ENCODE data around the gene RAB1B. TPM values are rescaled to one million over a fixed set of nuclear protein-coding genes. Genes with fewer than 3 reads are reported as not detected.

The RAB1B gene
- total RNA-seq, 1 donor from 2014 or later, result 138 TPM

DNA sequence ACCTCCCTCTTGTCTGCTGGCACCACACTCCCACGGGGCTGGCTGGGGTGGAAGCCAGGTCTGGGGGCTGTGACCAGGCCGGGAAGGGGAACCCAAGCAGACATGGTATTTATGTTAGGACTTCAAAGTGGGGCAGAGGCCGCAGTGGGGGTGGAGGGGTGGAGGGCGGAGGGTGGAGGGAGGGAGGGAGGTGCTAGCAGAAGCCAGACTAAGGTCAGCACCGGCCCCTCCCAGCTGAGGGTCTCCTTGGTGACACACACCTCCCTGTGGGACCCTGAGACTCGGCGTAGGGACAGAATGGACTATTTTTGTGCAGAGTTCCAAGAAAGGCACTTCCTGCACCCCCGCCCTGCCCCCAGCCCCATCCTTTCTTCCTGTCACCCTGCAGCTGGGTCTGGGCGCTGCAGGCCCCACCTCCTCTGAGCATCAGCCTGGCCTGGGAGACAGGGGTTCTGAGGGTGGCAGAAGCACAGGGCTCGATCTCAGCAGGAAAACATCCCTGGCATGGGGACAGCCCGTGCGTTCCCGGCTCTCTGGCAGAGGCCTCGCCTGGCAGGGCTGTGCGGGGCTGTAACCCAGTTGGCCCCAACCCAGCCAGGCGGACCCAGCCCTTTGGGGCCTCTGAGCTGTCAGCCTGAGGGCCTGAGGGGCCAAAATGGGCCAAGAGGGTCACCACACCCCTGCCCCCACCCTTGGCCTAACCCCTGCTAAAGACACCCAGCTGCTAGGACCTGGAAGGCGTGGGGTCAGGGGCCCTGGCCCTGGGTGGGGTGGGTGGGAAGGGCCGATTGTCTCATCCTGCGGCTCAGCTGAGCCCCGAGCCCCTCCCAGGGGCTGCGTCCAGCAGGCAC, 58.0 kb downstream of the RAB1B start:
- H3K4me3 ChIP-seq, result no peak overlapping the region
- peaks cover 21% of the 10 kb centered on the region for H3K4me1 ChIP-seq
- DNase-seq, result no peak
- no peak for ATAC-seq
- H3K27me3 ChIP-seq, result no peaks in the 10 kb centered on the region
- H3K9me3 ChIP-seq, result no peaks in the 10 kb centered on the region
- H3K27ac ChIP-seq, result no peak overlapping the region
- intact Hi-C loops (cut with DNase I), result no loop called here
- TF ChIP-seq, protein P1, sequence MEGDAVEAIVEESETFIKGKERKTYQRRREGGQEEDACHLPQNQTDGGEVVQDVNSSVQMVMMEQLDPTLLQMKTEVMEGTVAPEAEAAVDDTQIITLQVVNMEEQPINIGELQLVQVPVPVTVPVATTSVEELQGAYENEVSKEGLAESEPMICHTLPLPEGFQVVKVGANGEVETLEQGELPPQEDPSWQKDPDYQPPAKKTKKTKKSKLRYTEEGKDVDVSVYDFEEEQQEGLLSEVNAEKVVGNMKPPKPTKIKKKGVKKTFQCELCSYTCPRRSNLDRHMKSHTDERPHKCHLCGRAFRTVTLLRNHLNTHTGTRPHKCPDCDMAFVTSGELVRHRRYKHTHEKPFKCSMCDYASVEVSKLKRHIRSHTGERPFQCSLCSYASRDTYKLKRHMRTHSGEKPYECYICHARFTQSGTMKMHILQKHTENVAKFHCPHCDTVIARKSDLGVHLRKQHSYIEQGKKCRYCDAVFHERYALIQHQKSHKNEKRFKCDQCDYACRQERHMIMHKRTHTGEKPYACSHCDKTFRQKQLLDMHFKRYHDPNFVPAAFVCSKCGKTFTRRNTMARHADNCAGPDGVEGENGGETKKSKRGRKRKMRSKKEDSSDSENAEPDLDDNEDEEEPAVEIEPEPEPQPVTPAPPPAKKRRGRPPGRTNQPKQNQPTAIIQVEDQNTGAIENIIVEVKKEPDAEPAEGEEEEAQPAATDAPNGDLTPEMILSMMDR (IDR thresholded peaks at IDR 0.05), result no peak
- no peaks in the 10 kb centered on the region for H3K36me3 ChIP-seq

Other genes with a start within 250 kb of the RAB1B start
- gene CATSPER1, start 242.2 kb upstream of the RAB1B start, total RNA-seq, result 3.4 TPM
- gene GAL3ST3, start 219.5 kb upstream of the RAB1B start, total RNA-seq, result not detected
- gene SF3B2, start 216.3 kb upstream of the RAB1B start, total RNA-seq, result 149 TPM
- 55.9 TPM for gene PACS1, start 198.4 kb upstream of the RAB1B start, total RNA-seq
- gene KLC2, start 10.9 kb upstream of the RAB1B start, total RNA-seq, result 27.6 TPM
- 1.6 TPM for gene CNIH2, start 9.5 kb downstream of the RAB1B start, total RNA-seq
- 66.9 TPM for gene YIF1A, start 20.5 kb downstream of the RAB1B start, total RNA-seq
- gene TMEM151A, start 23.3 kb downstream of the RAB1B start, total RNA-seq, result 0.41 TPM
- 10.0 TPM for gene CD248, start 48.4 kb downstream of the RAB1B start, total RNA-seq
- 7.4 TPM for gene RIN1, start 67.8 kb downstream of the RAB1B start, total RNA-seq
- gene BRMS1, start 76.5 kb downstream of the RAB1B start, total RNA-seq, result 32.1 TPM
- gene B4GAT1, start 79.0 kb downstream of the RAB1B start, total RNA-seq, result 27.4 TPM
- gene SLC29A2, start 103.1 kb downstream of the RAB1B start, total RNA-seq, result 14.2 TPM
- not detected for gene NPAS4, start 152.4 kb downstream of the RAB1B start, total RNA-seq
- 31.3 TPM for gene MRPL11, start 170.2 kb downstream of the RAB1B start, total RNA-seq
- 15.5 TPM for gene PELI3, start 198.3 kb downstream of the RAB1B start, total RNA-seq
- gene DPP3, start 211.8 kb downstream of the RAB1B start, total RNA-seq, result 31.9 TPM
- gene BBS1, start 242.0 kb downstream of the RAB1B start, total RNA-seq, result 33.5 TPM

All from upper lobe of right lung (tissue), 1 donor.